ENCODE measurements around the gene ARL5A. TPM values are rescaled to one million over a fixed set of nuclear protein-coding genes. Genes with fewer than 3 reads are reported as not detected.

Gene ARL5A
- total RNA-seq, 4 donors from 2014 or later: 64.4 to 79.4 (median 71.0) TPM

GRCh38 chr2:151853070-151853758 is 25.0 kb upstream of the ARL5A start:
- intact Hi-C loops (cut with DNase I): no loop called here
- Histone ChIP-seq H3K27me3 (no peaks in the 10 kb centered on the region), H3K9me3 (no peaks in the 10 kb centered on the region), H3K27ac (peak overlapping the region in 2 of 3 donors; percentile 66 to 69), H3K36me3 (no peaks in the 10 kb centered on the region), H3K4me3 (replicated peaks in 1 of 3) (no peak overlapping the region), H3K4me1 (peaks cover 25 to 38% of the 10 kb centered on the region in 2 donors)
- no peak for TF ChIP-seq CTCF (IDR thresholded peaks at IDR 0.05)
- TF ChIP-seq POLR2A (IDR thresholded peaks at IDR 0.05): no peak
- 38 to 40% methylated on average over 3 of the region's 3 CpGs for WGBS, 2 donors
- peak in 1 of 2 donors; percentile 13 for DNase-seq

- no peaks in the 10 kb centered on the region for H3K27me3 ChIP-seq
- intact Hi-C loops (cut with DNase I): no loop called here
These were observed 24.2 kb upstream of the ARL5A start for GRCh38 chr2:151852260-151853069.

GRCh38 chr2:151851761-151852160 is 23.5 kb upstream of the ARL5A start:
- intact Hi-C loops (cut with DNase I): no loop called here
- TF ChIP-seq CTCF (IDR thresholded peaks at IDR 0.05): no peak
- Histone ChIP-seq H3K4me1 (peaks cover 17 to 33% of the 10 kb centered on the region in 2 donors), H3K27me3 (no peaks in the 10 kb centered on the region), H3K36me3 (no peaks in the 10 kb centered on the region), H3K9me3 (no peaks in the 10 kb centered on the region), H3K27ac (peak overlapping the region in 2 of 3 donors; percentile 66 to 69), H3K4me3 (replicated peaks in 1 of 3) (no peak overlapping the region)
- 52 to 59% methylated on average over 3 of the region's 3 CpGs for WGBS, 2 donors
- DNase-seq: peak in 1 of 2 donors; percentile 5

More at GRCh38 chr2:151852260-151853069, 24.2 kb upstream of the ARL5A start:
- peaks cover 19 to 37% of the 10 kb centered on the region in 2 donors for H3K4me1 ChIP-seq
- H3K9me3 ChIP-seq: no peaks in the 10 kb centered on the region
- H3K4me3 ChIP-seq (replicated peaks in 1 of 3): no peak overlapping the region
- DNase-seq: no peak
- H3K27ac ChIP-seq: peak overlapping the region in 2 of 3 donors; percentile 66 to 69
- H3K36me3 ChIP-seq: no peaks in the 10 kb centered on the region
- WGBS, 2 donors: 73% methylated on average over 6 of the region's 6 CpGs
- TF ChIP-seq CTCF (IDR thresholded peaks at IDR 0.05): no peak
- TF ChIP-seq POLR2A (IDR thresholded peaks at IDR 0.05): no peak

- H3K27me3 ChIP-seq: no peaks in the 10 kb centered on the region
- no peaks in the 10 kb centered on the region for H3K36me3 ChIP-seq
- intact Hi-C loops (cut with DNase I): no loop called here
- peaks cover 17 to 33% of the 10 kb centered on the region in 2 donors for H3K4me1 ChIP-seq
- TF ChIP-seq POLR2A (IDR thresholded peaks at IDR 0.05) (no peak), CTCF (IDR thresholded peaks at IDR 0.05) (no peak)
- H3K9me3 ChIP-seq: no peaks in the 10 kb centered on the region
- no peak for DNase-seq
- no peak overlapping the region for H3K4me3 ChIP-seq (replicated peaks in 1 of 3)
- H3K27ac ChIP-seq: no peak overlapping the region
- 85 to 92% methylated on average over 3 to 4 of the region's 4 CpGs for WGBS, 2 donors
These were observed 21.3 kb upstream of the ARL5A start for GRCh38 chr2:151849413-151850010.
